ENCODE data around the gene RANGAP1.

DNA sequence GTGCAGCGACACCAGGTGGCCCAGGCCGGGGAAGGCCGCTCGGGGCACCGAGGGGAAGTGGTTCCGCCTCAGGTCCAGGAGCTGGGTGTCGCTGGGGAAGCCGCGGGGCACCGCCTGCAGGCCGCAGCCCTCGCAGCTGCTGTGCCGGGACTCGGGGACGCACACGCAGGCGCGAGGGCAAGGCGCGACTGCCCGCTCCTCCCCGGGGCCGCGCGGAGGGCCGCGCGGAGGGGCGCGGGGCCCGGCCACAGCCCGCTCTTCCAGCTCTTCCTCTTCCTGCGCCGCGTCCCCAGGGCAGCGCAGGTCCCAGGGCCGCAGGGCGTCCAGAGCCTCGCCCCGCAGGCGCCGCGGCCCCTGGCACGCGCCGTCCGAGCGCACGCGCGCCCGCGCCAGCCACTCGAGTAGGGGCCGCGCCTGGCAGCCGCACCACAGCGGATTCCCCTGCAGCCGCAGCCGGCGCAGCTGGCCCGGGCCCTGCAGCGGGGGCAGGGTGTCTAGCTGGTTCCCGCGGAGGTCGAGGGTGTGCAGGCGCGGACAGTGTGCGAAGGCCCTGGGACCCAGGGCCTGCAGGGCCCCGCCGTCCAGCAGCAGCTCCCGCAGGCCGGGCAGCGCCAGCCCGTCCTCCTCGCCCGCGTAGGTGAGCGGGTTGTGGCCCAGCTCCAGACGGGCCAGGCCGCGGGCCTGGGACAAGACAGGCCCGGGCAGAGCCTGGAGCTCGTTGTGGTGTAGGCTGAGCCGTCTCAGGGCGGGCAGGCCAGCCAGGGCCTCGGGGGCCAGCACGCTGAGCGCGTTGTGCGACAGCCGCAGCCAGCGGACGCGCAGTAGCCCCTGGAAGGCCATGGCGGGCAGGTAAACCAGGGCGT lies 48.0 kb downstream of the RANGAP1 start:
- TF ChIP-seq, protein P1, sequence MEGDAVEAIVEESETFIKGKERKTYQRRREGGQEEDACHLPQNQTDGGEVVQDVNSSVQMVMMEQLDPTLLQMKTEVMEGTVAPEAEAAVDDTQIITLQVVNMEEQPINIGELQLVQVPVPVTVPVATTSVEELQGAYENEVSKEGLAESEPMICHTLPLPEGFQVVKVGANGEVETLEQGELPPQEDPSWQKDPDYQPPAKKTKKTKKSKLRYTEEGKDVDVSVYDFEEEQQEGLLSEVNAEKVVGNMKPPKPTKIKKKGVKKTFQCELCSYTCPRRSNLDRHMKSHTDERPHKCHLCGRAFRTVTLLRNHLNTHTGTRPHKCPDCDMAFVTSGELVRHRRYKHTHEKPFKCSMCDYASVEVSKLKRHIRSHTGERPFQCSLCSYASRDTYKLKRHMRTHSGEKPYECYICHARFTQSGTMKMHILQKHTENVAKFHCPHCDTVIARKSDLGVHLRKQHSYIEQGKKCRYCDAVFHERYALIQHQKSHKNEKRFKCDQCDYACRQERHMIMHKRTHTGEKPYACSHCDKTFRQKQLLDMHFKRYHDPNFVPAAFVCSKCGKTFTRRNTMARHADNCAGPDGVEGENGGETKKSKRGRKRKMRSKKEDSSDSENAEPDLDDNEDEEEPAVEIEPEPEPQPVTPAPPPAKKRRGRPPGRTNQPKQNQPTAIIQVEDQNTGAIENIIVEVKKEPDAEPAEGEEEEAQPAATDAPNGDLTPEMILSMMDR (IDR thresholded peaks at IDR 0.05), result peak in 1 of 2 donors; percentile 64
- TF ChIP-seq POLR2A (IDR thresholded peaks at IDR 0.05) (no peak), POLR2AphosphoS5 (IDR thresholded peaks at IDR 0.05) (no peak)
